ENCODE results near the gene P2RX3.
A peak's percentile ranks its signal among the peaks of the same experiment; 100 is the strongest.
"Not testable (repeated sequence)": the region's sequence is repeated elsewhere in the genome, so short reads cannot be mapped to it uniquely, and the experiment has no call there.

P2RX3 gene

GRCh38 chr11:57338142-57338541, at the start of gene P2RX3:
P2RX3 (plus strand) TSS chr11:57338352; CDS start chr11:57338551, 199 bp downstream.
- no peaks in the 10 kb centered on the region for H3K27me3 ChIP-seq (ENCODE audit: control insufficient read depth in 5 of 5, insufficient read depth in 4 of 5, low read length in 5 of 5)
- H3K27ac ChIP-seq (ENCODE audit: low read depth, low read length): no peak within 1 kb of the TSS
- H3K9me3 ChIP-seq (ENCODE audit: control insufficient read depth in 5 of 5, low read length in 5 of 5): no peaks in the 10 kb centered on the region
- H3K4me3 ChIP-seq (ENCODE audit: low read depth in 1 of 5, low read length in 5 of 5): no peak within 1 kb of the TSS
- peaks cover 0 to 9% (median 4%) of the 10 kb centered on the region in 5 donors for H3K36me3 ChIP-seq (ENCODE audit: control insufficient read depth in 5 of 5, insufficient read depth in 5 of 5, low read length in 5 of 5)
- H3K4me1 ChIP-seq (ENCODE audit: control insufficient read depth in 5 of 5, insufficient read depth in 5 of 5, low read length in 5 of 5): peaks cover 7 to 20% (median 20%) of the 10 kb centered on the region in 5 donors
- H3K9ac ChIP-seq (ENCODE audit: low read length in 5 of 5): no peak within 1 kb of the TSS

- Histone ChIP-seq H3K36me3 (ENCODE audit: control insufficient read depth in 5 of 5, insufficient read depth in 5 of 5, low read length in 5 of 5) (no peaks in the 10 kb centered on the region), H3K27ac (ENCODE audit: low read depth, low read length) (peak overlapping the region; percentile 38), H3K9me3 (ENCODE audit: control insufficient read depth in 5 of 5, low read length in 5 of 5) (no peaks in the 10 kb centered on the region), H3K9ac (ENCODE audit: low read length in 5 of 5) (peak overlapping the region in 1 of 5 donors; percentile 3), H3K4me1 (ENCODE audit: control insufficient read depth in 5 of 5, insufficient read depth in 5 of 5, low read length in 5 of 5) (peaks cover 9 to 21% (median 14%) of the 10 kb centered on the region in 5 donors), H3K4me3 (ENCODE audit: low read depth in 1 of 5, low read length in 5 of 5) (no peak overlapping the region), H3K27me3 (ENCODE audit: control insufficient read depth in 5 of 5, insufficient read depth in 4 of 5, low read length in 5 of 5) (no peaks in the 10 kb centered on the region)
Observed at GRCh38 chr11:57288771-57289579, 49.2 kb upstream of the P2RX3 start.

- H3K4me3 ChIP-seq (ENCODE audit: low read depth in 1 of 5, low read length in 5 of 5): no peak overlapping the region
- H3K4me1 ChIP-seq (ENCODE audit: control insufficient read depth in 5 of 5, insufficient read depth in 5 of 5, low read length in 5 of 5): peaks cover 11 to 27% (median 21%) of the 10 kb centered on the region in 5 donors
- H3K27ac ChIP-seq (ENCODE audit: low read depth, low read length): no peak overlapping the region
- no peaks in the 10 kb centered on the region for H3K9me3 ChIP-seq (ENCODE audit: control insufficient read depth in 5 of 5, low read length in 5 of 5)
- H3K9ac ChIP-seq (ENCODE audit: low read length in 5 of 5): no peak overlapping the region
- H3K36me3 ChIP-seq (ENCODE audit: control insufficient read depth in 5 of 5, insufficient read depth in 5 of 5, low read length in 5 of 5): no peaks in the 10 kb centered on the region
- no peaks in the 10 kb centered on the region for H3K27me3 ChIP-seq (ENCODE audit: control insufficient read depth in 5 of 5, insufficient read depth in 4 of 5, low read length in 5 of 5)
Observed at GRCh38 chr11:57290288-57290687, 47.9 kb upstream of the P2RX3 start.

DNA sequence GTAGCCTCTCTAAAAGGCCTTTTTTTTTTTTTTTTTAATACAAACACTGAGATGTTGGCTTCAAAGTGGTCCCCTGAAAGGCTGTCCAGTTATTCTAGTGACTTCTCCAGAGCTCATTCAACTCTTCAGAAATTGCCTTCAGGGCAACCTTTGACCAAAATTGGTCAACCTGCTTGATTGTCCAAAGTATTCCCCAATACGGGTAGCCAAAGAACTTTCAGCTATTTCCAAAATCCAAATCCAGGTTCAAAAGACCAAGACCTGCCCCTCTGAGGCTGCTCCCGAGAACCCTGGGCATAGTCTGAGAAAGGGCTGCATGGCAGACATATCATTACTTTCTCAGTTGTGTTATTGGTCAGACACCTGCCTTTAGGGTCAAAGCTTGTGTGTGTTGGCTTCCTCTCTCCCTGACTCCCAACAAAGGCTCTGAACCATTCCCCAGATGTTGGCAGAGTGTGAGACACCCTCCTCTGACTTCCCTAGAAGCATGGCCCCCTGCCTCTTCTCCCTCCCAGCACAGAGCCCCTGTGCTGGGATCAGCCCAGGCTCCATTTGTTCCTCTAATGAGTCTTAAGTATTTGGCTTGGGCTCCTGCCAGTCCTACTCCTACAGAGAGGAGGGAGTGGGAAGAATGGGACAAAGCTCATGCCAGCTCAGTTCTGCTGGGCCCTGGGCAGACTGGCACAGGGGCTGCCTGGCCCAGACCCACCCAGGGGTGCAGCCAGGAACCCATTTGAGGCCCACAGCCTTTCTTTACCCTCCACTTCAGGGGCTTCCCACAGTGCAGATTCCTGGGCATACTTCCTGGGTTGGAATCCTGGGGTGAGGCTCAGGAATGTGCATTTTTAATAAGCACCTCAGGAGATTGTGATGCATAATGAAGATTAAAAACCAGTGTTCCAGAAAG, 43.7 kb upstream of the P2RX3 start:
- Histone ChIP-seq H3K4me1 (ENCODE audit: control insufficient read depth in 5 of 5, insufficient read depth in 5 of 5, low read length in 5 of 5) (peaks cover 2 to 16% (median 10%) of the 10 kb centered on the region in 5 donors), H3K36me3 (ENCODE audit: control insufficient read depth in 5 of 5, insufficient read depth in 5 of 5, low read length in 5 of 5) (peaks cover 11 to 27% (median 22%) of the 10 kb centered on the region in 5 donors), H3K27ac (ENCODE audit: low read depth, low read length) (peak overlapping the region; percentile 29), H3K9me3 (ENCODE audit: control insufficient read depth in 5 of 5, low read length in 5 of 5) (peaks cover 5 to 11% (median 6%) of the 10 kb centered on the region in 5 donors), H3K9ac (ENCODE audit: low read length in 5 of 5) (no peak overlapping the region), H3K27me3 (ENCODE audit: control insufficient read depth in 5 of 5, insufficient read depth in 4 of 5, low read length in 5 of 5) (no peaks in the 10 kb centered on the region), H3K4me3 (ENCODE audit: low read depth in 1 of 5, low read length in 5 of 5) (no peak overlapping the region)

DNA sequence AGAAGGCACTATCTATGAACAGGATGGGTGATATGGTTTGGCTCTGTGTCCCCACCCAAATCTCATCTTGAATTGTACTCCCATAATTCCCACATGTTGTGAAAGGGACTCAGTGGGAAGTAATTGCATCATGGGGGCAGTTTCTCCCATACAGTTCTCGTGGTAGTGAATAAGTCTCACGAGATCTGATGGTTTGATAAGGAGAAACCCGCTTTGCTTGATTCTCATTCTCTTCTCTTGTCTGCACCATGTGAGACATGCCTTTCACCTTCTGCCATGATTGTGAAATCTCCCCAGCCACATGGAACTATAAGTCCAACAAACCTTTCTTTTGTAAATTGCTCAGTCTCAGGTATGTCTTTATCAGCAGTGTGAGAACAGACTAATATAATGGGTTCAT, 41.9 kb upstream of the P2RX3 start:
- peaks cover 2 to 14% (median 9%) of the 10 kb centered on the region in 5 donors for H3K4me1 ChIP-seq (ENCODE audit: control insufficient read depth in 5 of 5, insufficient read depth in 5 of 5, low read length in 5 of 5)
- H3K36me3 ChIP-seq (ENCODE audit: control insufficient read depth in 5 of 5, insufficient read depth in 5 of 5, low read length in 5 of 5): peaks cover 11 to 45% (median 39%) of the 10 kb centered on the region in 5 donors
- not testable (repeated sequence) for H3K9ac ChIP-seq (ENCODE audit: low read length in 5 of 5); H3K27me3 ChIP-seq (ENCODE audit: control insufficient read depth in 5 of 5, insufficient read depth in 4 of 5, low read length in 5 of 5); H3K4me3 ChIP-seq (ENCODE audit: low read depth in 1 of 5, low read length in 5 of 5); H3K27ac ChIP-seq (ENCODE audit: low read depth, low read length)
- peaks cover 5 to 22% (median 16%) of the 10 kb centered on the region in 5 donors for H3K9me3 ChIP-seq (ENCODE audit: control insufficient read depth in 5 of 5, low read length in 5 of 5)

- peaks cover 5 to 22% (median 16%) of the 10 kb centered on the region in 5 donors for H3K9me3 ChIP-seq (ENCODE audit: control insufficient read depth in 5 of 5, low read length in 5 of 5)
- no peak overlapping the region for H3K27ac ChIP-seq (ENCODE audit: low read depth, low read length)
- H3K4me3 ChIP-seq (ENCODE audit: low read depth in 1 of 5, low read length in 5 of 5): no peak overlapping the region
- H3K27me3 ChIP-seq (ENCODE audit: control insufficient read depth in 5 of 5, insufficient read depth in 4 of 5, low read length in 5 of 5): no peaks in the 10 kb centered on the region
- H3K36me3 ChIP-seq (ENCODE audit: control insufficient read depth in 5 of 5, insufficient read depth in 5 of 5, low read length in 5 of 5): peaks cover 11 to 55% (median 49%) of the 10 kb centered on the region in 5 donors
- H3K4me1 ChIP-seq (ENCODE audit: control insufficient read depth in 5 of 5, insufficient read depth in 5 of 5, low read length in 5 of 5): peaks cover 2 to 14% (median 9%) of the 10 kb centered on the region in 5 donors
- H3K9ac ChIP-seq (ENCODE audit: low read length in 5 of 5): no peak overlapping the region
Observed at GRCh38 chr11:57297221-57297620, 40.9 kb upstream of the P2RX3 start.

DNA sequence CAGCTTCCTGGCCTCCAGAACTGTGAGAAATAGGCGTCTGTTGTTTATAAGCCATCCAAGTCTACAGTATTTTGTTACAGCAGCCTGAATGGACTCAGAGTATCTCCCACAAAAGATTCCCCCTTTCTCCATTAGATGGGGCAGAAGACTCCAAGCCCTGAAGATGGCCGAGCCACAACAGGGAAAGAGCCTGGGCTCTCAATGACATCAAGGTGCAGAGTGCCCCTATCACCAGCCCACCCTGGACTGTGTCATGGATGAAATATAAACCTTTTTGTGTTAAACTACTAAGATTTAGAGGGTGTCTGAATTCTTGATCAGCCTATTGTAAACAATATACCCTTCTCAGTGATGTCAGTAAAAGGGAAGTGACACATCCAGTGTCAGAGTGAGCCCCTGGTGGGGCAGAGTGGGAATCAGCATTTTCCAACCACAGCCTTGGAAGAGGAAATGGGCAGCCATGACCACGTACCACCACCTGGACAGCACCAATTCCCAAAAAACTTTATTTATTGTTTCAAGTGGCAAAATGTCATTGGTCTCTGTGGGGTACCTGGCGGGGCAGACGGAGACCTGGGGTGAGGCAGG, 38.9 kb upstream of the P2RX3 start:
- H3K4me1 ChIP-seq (ENCODE audit: control insufficient read depth in 5 of 5, insufficient read depth in 5 of 5, low read length in 5 of 5): peaks cover 2 to 17% (median 10%) of the 10 kb centered on the region in 5 donors
- peaks cover 11 to 69% (median 63%) of the 10 kb centered on the region in 5 donors for H3K36me3 ChIP-seq (ENCODE audit: control insufficient read depth in 5 of 5, insufficient read depth in 5 of 5, low read length in 5 of 5)
- H3K9me3 ChIP-seq (ENCODE audit: control insufficient read depth in 5 of 5, low read length in 5 of 5): peaks cover 5 to 22% (median 16%) of the 10 kb centered on the region in 5 donors
- H3K4me3 ChIP-seq (ENCODE audit: low read depth in 1 of 5, low read length in 5 of 5): no peak overlapping the region
- H3K27me3 ChIP-seq (ENCODE audit: control insufficient read depth in 5 of 5, insufficient read depth in 4 of 5, low read length in 5 of 5): no peaks in the 10 kb centered on the region
- no peak overlapping the region for H3K9ac ChIP-seq (ENCODE audit: low read length in 5 of 5)
- no peak overlapping the region for H3K27ac ChIP-seq (ENCODE audit: low read depth, low read length)

GRCh38 chr11:57300785-57301184, 37.4 kb upstream of the P2RX3 start:
- Histone ChIP-seq H3K9me3 (ENCODE audit: control insufficient read depth in 5 of 5, low read length in 5 of 5) (peaks cover 5 to 22% (median 16%) of the 10 kb centered on the region in 5 donors), H3K27ac (ENCODE audit: low read depth, low read length) (no peak overlapping the region), H3K36me3 (ENCODE audit: control insufficient read depth in 5 of 5, insufficient read depth in 5 of 5, low read length in 5 of 5) (peaks cover 11 to 71% (median 69%) of the 10 kb centered on the region in 5 donors), H3K27me3 (ENCODE audit: control insufficient read depth in 5 of 5, insufficient read depth in 4 of 5, low read length in 5 of 5) (no peaks in the 10 kb centered on the region), H3K4me3 (ENCODE audit: low read depth in 1 of 5, low read length in 5 of 5) (no peak overlapping the region), H3K4me1 (ENCODE audit: control insufficient read depth in 5 of 5, insufficient read depth in 5 of 5, low read length in 5 of 5) (peaks cover 0 to 24% (median 18%) of the 10 kb centered on the region in 5 donors), H3K9ac (ENCODE audit: low read length in 5 of 5) (no peak overlapping the region)

- Histone ChIP-seq H3K9me3 (ENCODE audit: control insufficient read depth in 5 of 5, low read length in 5 of 5) (peaks cover 5 to 22% (median 16%) of the 10 kb centered on the region in 5 donors), H3K36me3 (ENCODE audit: control insufficient read depth in 5 of 5, insufficient read depth in 5 of 5, low read length in 5 of 5) (peaks cover 8 to 71% (median 67%) of the 10 kb centered on the region in 5 donors), H3K4me3 (ENCODE audit: low read depth in 1 of 5, low read length in 5 of 5) (no peak overlapping the region), H3K9ac (ENCODE audit: low read length in 5 of 5) (no peak overlapping the region), H3K4me1 (ENCODE audit: control insufficient read depth in 5 of 5, insufficient read depth in 5 of 5, low read length in 5 of 5) (peaks cover under 1 to 34% (median 26%) of the 10 kb centered on the region in 5 donors), H3K27ac (ENCODE audit: low read depth, low read length) (no peak overlapping the region), H3K27me3 (ENCODE audit: control insufficient read depth in 5 of 5, insufficient read depth in 4 of 5, low read length in 5 of 5) (no peaks in the 10 kb centered on the region)
Observed at GRCh38 chr11:57301711-57302423, 36.3 kb upstream of the P2RX3 start.

All from subcutaneous abdominal adipose tissue (tissue), 5 donors.